Aorta (tissue), 5 donors: ENCODE data around the gene WFDC1. TPM values are rescaled to one million over a fixed set of nuclear protein-coding genes. Genes with fewer than 3 reads are reported as not detected.
A peak's percentile ranks its signal among the peaks of the same experiment; 100 is the strongest.

Experiments
- ATAC-seq: fragments of 200-7000 bp; cut with Tn5 transposase; one replicate; pipeline ENCODE4 v1.9.1; 2022; ENCODE audit warnings: moderate library complexity; ENCODE audit not compliant: low FRiP score
- DNase-seq, 2 donors: peaks; one replicate each; pipeline ENCODE4 v3.0.0-alpha.2; 2020
- H3K27ac ChIP-seq, 2 donors: one replicate each; pipeline ENCODE4 v1.5.1; 2013; ENCODE audit warnings: low read length in 2 of 2, mild to moderate bottlenecking in 2 of 2, moderate library complexity in 2 of 2, control low read depth in 1 of 2, inconsistent platforms in 1 of 2, low read depth in 1 of 2
- H3K27me3 ChIP-seq, 2 donors: one replicate each; pipeline ENCODE4 v1.6.1; 2013; ENCODE audit warnings: control low read depth in 1 of 2, low read length in 1 of 2, mild to moderate bottlenecking in 1 of 2, moderate library complexity in 1 of 2; ENCODE audit not compliant: insufficient read depth in 2 of 2, control insufficient read depth in 1 of 2
- H3K36me3 ChIP-seq, 2 donors: one replicate each; pipeline ENCODE4 v1.6.1; 2013; ENCODE audit warnings: control low read depth in 1 of 2, low read length in 1 of 2, mild to moderate bottlenecking in 1 of 2; ENCODE audit not compliant: insufficient read depth in 2 of 2, control insufficient read depth in 1 of 2
- H3K4me1 ChIP-seq, 2 donors: one replicate each; pipeline ENCODE4 v1.6.1; 2013; ENCODE audit warnings: low read length in 2 of 2, control low read depth in 1 of 2, mild to moderate bottlenecking in 1 of 2, moderate library complexity in 1 of 2; ENCODE audit not compliant: insufficient read depth in 2 of 2, control insufficient read depth in 1 of 2
- H3K4me3 ChIP-seq, 2 donors: one replicate each; pipeline ENCODE4 v1.5.1; 2013; ENCODE audit warnings: low read length in 2 of 2, control low read depth in 1 of 2, mild to moderate bottlenecking in 1 of 2
- H3K9me3 ChIP-seq: one replicate; pipeline ENCODE4 v1.6.1; 2013; ENCODE audit warnings: mild to moderate bottlenecking, low read length; ENCODE audit not compliant: control insufficient read depth
- whole genome bisulfite sequencing, 2 donors: extraction: QIAGEN DNeasy Blood & Tissue Kit; methylation state at CpG; one replicate each; pipeline ENCODE4 v1.1.7; 2013; 5-methylcytosine and 5-hydroxymethylcytosine counted together
- intact Hi-C, 2 donors: fragments of 100-400 bp; cut with DNase I; formaldehyde crosslinking; loops; one replicate each; pipeline versions ENCODE4 v1.14.2 to v1.15.0; 2022
- polyA plus RNA-seq, 2 donors: library from polyadenylated mRNA; stranded (reverse); fragments of 200-250 nt; gene quantifications; one replicate each; pipeline ENCODE4 v1.2.3, GENCODE V29; 2013
- total RNA-seq, 2 donors: library from RNA; stranded (reverse); fragmentation: NEBNext Ultra II Directional; extraction: Animal tissue kit (Norgen Biotek cat#: 25700); gene quantifications; one replicate each; pipeline ENCODE4 v1.2.1, GENCODE V29; 2021
- donor health status: healthy with polysubstance abuse.
- donor health status: Bipolar disorder and iron deficiency.
- donor health status: DM: no; HTN: no; CAD: no.
- donor health status: DM: no; HTN: no; CAD: no.
- donor health status: DM: yes; HTN: yes; CAD: no.

Gene WFDC1
- total and polyA plus RNA-seq, 4 donors, result 11.8 to 72.2 (median 28.3) TPM

GRCh38 chr16:84277244-84277823, 17.3 kb upstream of the WFDC1 start:
- H3K9me3 ChIP-seq, result no peaks in the 10 kb centered on the region
- DNase-seq, result peak; percentile 68 to 91
- no peaks in the 10 kb centered on the region for H3K27me3 ChIP-seq
- no peak overlapping the region for H3K27ac ChIP-seq
- intact Hi-C loops, result loop anchor here (2.0 to 5.0 kb wide), 2 partner anchors 205 to 207 kb away; no protein-coding TSS in a partner anchor
- ATAC-seq, result peak; percentile 74
- H3K36me3 ChIP-seq, result no peaks in the 10 kb centered on the region
- 35% methylated on average over 10 of the region's 10 CpGs for WGBS, 2 donors
- no peak overlapping the region for H3K4me3 ChIP-seq
- H3K4me1 ChIP-seq, result no peaks in the 10 kb centered on the region

DNA sequence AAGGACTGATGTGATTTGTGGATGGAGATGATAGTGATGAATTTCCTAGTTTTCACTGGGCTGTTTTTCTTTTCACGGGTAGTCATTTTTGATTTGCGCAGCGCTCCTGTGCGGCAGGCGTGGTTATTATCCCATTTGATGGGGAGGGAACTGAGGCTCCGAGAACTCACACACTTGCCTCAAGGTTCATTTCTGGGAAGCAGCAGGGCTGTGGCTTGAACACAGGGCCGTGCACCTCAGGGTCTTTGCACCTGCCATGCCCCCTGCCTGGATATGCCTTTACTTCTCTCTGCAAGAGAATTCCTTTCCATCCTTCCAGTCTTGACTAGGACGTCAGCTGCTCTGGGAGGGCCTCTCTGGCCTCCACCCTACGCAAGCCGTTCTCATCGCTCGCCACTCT, 16.3 kb upstream of the WFDC1 start:
- Histone ChIP-seq H3K27ac (no peak overlapping the region), H3K4me3 (no peak overlapping the region), H3K9me3 (no peaks in the 10 kb centered on the region), H3K27me3 (no peaks in the 10 kb centered on the region), H3K4me1 (no peaks in the 10 kb centered on the region), H3K36me3 (no peaks in the 10 kb centered on the region)
- DNase-seq (no peak), ATAC-seq (no peak)
- 87 to 89% methylated on average over 12 of the region's 12 CpGs for WGBS, 2 donors
- intact Hi-C loops, result loop anchor here (2.0 to 5.0 kb wide), 2 partner anchors 30 to 204 kb away; no protein-coding TSS in a partner anchor

DNA sequence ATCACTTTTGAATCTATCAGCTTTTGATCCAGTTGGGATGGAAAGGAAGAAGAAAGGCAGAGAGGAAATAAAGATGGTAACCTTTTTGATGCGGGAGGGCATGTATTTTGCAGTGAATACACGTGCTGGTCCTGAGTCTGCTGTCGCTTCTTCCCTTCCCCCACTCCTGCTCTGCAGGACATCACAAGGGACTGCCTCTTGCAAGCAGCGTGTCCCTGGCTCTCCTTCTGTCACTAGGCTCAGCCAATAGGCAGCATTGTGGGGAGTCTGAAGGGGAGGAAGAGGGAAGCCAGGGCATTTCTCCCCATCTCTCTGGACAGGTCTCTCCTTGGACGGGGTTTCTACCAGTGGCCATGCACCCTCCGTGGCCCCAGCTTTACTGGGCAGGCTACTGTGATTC, 15.7 kb upstream of the WFDC1 start:
- Histone ChIP-seq H3K9me3 (no peaks in the 10 kb centered on the region), H3K36me3 (no peaks in the 10 kb centered on the region), H3K27me3 (no peaks in the 10 kb centered on the region), H3K27ac (no peak overlapping the region), H3K4me3 (no peak overlapping the region), H3K4me1 (no peaks in the 10 kb centered on the region)
- WGBS, 2 donors, result 62 to 66% methylated on average over 6 of the region's 6 CpGs
- no peak for DNase-seq
- no peak for ATAC-seq
- intact Hi-C loops, result loop anchor here (2.0 to 5.0 kb wide), 2 partner anchors 30 to 203 kb away; no protein-coding TSS in a partner anchor

DNA sequence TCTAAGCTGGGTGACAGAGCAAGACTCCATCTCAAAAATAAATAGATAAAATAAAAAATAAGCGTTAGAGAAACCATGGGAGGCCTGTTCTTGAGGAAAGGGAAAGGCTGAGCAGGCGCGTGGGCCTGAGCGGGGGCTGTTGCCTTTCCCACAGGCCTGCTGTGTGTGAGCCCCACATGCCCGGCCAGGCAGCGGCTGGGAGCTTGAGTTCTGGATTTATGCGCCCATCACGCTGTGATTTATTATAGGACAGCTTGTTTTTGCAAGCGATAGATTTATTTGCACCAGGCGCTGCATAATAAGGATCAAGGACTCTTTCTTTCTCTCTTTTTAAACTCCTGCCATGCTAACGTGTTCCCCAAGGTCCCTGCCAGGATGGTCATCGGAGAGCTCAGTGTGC, 14.8 kb upstream of the WFDC1 start:
- no peaks in the 10 kb centered on the region for H3K9me3 ChIP-seq
- ATAC-seq (no peak), DNase-seq (no peak)
- no peak overlapping the region for H3K4me3 ChIP-seq
- H3K4me1 ChIP-seq, result no peaks in the 10 kb centered on the region
- no peaks in the 10 kb centered on the region for H3K27me3 ChIP-seq
- WGBS, 2 donors, result 74 to 86% methylated on average over 12 of the region's 12 CpGs
- intact Hi-C loops, result loop anchor here (2.0 to 5.0 kb wide), 2 partner anchors 29 to 202 kb away; no protein-coding TSS in a partner anchor
- H3K27ac ChIP-seq, result no peak overlapping the region
- H3K36me3 ChIP-seq, result no peaks in the 10 kb centered on the region

- intact Hi-C loops, result no loop called here
- no peaks in the 10 kb centered on the region for H3K27me3 ChIP-seq
- ATAC-seq, result no peak
- no peaks in the 10 kb centered on the region for H3K4me1 ChIP-seq
- no peaks in the 10 kb centered on the region for H3K9me3 ChIP-seq
- H3K4me3 ChIP-seq, result no peak overlapping the region
- 88 to 91% methylated on average over 3 of the region's 3 CpGs for WGBS, 2 donors
- H3K27ac ChIP-seq, result no peak overlapping the region
- no peak for DNase-seq
- H3K36me3 ChIP-seq, result no peaks in the 10 kb centered on the region
These were observed 13.6 kb upstream of the WFDC1 start for GRCh38 chr16:84281074-84281473.

DNA sequence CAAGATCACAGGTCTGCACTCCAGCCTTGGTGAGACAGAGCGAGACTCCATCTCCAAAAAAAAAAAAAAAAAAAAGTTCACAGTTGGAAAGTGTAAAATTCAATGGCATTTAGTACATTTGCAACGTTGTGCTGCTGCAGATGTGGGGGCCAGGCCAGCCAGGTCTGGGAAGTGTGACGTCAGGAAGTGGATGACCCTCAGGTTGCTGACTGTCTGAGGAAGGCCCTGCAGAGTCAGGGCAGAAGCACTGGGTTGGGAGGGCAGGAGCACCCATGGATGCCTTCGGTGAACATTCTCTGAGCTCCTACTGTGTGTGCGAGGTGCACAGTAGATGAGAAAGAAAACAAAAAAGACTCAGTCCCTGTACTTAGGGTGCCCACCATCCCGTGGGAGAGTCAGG, 12.1 kb upstream of the WFDC1 start:
- intact Hi-C loops, result no loop called here
- H3K27me3 ChIP-seq, result no peaks in the 10 kb centered on the region
- ATAC-seq (no peak), DNase-seq (no peak)
- no peaks in the 10 kb centered on the region for H3K36me3 ChIP-seq
- no peaks in the 10 kb centered on the region for H3K9me3 ChIP-seq
- H3K27ac ChIP-seq, result no peak overlapping the region
- 79 to 82% methylated on average over 6 of the region's 6 CpGs for WGBS, 2 donors
- H3K4me1 ChIP-seq, result no peaks in the 10 kb centered on the region
- H3K4me3 ChIP-seq, result no peak overlapping the region

DNA sequence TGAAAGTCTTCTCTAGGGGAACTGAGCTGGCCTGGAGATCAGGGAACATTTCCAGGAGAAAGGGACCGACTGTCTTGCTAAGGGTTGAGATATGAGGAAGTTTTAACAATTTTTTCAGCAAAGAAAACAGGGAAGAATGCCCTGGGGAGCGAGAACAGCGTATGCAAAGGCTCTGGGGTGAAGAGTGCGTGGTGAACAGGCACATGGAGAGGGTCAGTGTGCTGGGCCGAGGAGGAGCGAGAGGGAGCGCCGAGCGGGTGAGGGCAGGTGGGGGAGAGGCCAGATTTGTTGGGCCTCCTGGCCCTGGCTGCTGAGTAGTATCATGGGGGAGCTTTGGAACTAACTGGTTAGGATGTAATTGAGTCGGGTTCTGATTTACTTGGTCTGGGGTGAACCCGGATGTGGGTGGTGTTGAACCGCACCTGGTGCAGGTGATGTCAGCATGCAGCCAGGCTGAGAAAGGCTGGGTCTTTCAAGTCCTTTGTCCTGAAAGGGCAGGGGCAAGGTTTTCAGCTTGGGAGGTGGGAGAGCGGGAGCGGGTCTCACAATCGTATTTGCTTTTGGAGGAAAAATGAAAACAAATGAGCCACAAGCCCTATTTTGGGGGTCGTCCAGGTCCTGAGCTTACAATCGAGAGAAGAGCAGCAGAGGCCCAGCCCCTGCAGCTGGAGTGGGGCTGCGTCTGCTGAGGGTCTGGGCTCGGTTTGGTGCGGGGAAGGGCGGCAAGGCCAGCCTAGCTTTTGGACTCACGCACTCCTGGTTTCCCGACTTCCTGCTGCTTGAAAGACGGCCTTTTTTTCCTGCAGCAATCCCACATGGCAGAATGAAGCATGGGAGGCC, 11.1 kb upstream of the WFDC1 start:
- no peak overlapping the region for H3K4me3 ChIP-seq
- no peaks in the 10 kb centered on the region for H3K4me1 ChIP-seq
- H3K27ac ChIP-seq, result no peak overlapping the region
- intact Hi-C loops, result no loop called here
- 76 to 79% methylated on average over 24 of the region's 24 CpGs for WGBS, 2 donors
- H3K36me3 ChIP-seq, result no peaks in the 10 kb centered on the region
- no peak for DNase-seq
- no peaks in the 10 kb centered on the region for H3K27me3 ChIP-seq
- no peaks in the 10 kb centered on the region for H3K9me3 ChIP-seq
- ATAC-seq, result peak; percentile 15

DNA sequence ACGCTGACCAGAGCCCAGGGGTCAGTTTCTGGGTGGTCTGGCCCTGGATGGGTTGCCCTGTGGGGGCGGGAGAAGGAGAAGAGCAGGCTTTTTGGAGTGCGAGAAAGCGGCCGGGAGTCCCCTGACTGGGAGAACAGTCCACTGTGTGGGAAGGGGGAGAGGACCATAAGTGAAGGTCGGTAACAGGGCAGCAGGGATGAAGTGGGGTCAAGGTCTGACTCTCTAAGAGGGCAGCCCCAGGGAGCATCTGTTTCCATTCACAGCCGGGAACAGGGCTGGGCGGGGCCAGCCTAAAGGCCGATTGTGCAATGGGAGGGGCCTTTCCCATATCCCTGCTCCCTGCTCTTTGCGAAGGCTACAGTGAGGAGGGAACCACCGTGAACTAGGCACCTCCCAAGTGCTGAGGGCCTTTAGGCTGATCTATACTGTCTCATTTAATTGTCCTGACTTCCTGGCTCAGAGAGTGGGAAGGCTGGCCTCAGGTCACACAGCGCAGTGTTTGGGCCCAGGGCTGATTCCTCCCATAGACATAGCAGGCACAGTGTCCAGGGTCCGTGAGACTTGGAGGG, 10.4 kb upstream of the WFDC1 start:
- intact Hi-C loops, result no loop called here
- Histone ChIP-seq H3K4me1 (no peaks in the 10 kb centered on the region), H3K9me3 (no peaks in the 10 kb centered on the region), H3K27ac (no peak overlapping the region), H3K4me3 (no peak overlapping the region), H3K36me3 (no peaks in the 10 kb centered on the region), H3K27me3 (no peaks in the 10 kb centered on the region)
- WGBS, 2 donors, result 60 to 63% methylated on average over 13 of the region's 13 CpGs
- ATAC-seq (peak; percentile 75), DNase-seq (peak in 1 of 2 donors; percentile 63)
